Measurements from ENCODE around the gene RALGPS1.

- TF ChIP-seq CTCF (IDR thresholded peaks at IDR 0.05) (no peak), POLR2A (IDR thresholded peaks at IDR 0.05; ENCODE audit: low read depth) (no peak), POLR2AphosphoS5 (IDR thresholded peaks at IDR 0.05) (no peak)
Measured at GRCh38 chr9:127051881-127052595, 137.5 kb downstream of the RALGPS1 start.
